HFF-Myc (cell line): Measurements from ENCODE around the gene TANGO6.
A peak's percentile ranks its signal among the peaks of the same experiment; 100 is the strongest.

Experiments
- DNase-seq: peaks from one replicate; pipeline ENCODE4 v3.0.0-alpha.2; 2011; ENCODE audit warnings: low read depth; ENCODE audit errors: extremely low read depth
- H3K4me3 ChIP-seq: replicated peaks from 2 replicates; pipeline ENCODE4 v1.5.1; 2011; ENCODE audit warnings: low read depth, mild to moderate bottlenecking, control low read depth, low read length
- TF ChIP-seq, protein P1 (sequence below): IDR thresholded peaks from 2 replicates; pipeline ENCODE4 v1.5.1; 2012; ENCODE audit warnings: mild to moderate bottlenecking, low read depth, low read length, control low read depth; ENCODE audit errors: missing control alignments

Gene TANGO6

GRCh38 chr16:69100071-69100691 is 256.9 kb downstream of the TANGO6 start:
- TF ChIP-seq, protein P1, sequence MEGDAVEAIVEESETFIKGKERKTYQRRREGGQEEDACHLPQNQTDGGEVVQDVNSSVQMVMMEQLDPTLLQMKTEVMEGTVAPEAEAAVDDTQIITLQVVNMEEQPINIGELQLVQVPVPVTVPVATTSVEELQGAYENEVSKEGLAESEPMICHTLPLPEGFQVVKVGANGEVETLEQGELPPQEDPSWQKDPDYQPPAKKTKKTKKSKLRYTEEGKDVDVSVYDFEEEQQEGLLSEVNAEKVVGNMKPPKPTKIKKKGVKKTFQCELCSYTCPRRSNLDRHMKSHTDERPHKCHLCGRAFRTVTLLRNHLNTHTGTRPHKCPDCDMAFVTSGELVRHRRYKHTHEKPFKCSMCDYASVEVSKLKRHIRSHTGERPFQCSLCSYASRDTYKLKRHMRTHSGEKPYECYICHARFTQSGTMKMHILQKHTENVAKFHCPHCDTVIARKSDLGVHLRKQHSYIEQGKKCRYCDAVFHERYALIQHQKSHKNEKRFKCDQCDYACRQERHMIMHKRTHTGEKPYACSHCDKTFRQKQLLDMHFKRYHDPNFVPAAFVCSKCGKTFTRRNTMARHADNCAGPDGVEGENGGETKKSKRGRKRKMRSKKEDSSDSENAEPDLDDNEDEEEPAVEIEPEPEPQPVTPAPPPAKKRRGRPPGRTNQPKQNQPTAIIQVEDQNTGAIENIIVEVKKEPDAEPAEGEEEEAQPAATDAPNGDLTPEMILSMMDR: no peak
- no peak for DNase-seq
- no peak overlapping the region for H3K4me3 ChIP-seq

DNA sequence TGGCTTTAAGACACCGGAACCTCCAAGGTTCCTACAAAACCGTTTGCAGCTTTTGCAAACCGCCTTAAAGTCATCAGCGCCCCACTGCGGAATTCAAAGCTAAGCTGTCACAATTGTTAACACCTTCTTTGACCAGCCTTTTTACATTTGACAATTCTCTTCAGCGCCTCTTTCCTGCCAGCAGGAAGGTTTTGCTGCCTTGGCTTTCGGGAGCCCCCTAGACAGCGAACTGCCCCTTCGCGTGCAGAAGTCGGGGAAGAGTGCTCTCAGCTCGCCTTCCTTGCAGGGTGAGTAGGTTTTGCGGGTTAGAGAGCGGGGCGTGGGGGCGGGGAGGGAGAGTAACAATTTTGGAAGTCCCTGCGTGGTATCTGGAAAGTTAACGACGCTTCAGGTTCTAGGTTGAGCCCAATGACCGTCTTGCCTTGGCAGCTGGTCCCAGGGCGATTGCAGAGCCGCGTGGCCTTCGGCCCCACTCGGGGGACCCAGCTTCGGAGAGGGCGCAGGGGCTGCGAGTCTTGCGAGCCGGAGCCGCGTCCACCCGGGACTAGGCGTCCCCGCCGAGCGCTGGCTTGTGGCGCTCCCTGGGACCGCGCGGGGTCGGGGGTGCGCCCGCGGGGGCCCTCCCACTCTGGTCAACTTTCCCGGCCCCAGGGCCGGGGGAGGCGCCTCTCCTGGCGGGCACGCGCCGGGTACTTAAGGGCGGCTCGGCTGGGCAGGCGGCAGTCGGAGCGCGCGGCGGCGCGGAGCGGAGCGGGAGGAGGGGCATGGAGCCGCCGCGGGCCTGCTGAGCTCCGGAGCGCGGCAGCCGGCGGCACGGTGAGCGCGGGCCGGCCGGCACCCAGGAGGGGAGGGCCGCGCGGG is 262.4 kb downstream of the TANGO6 start, which contains the start of gene HAS3:
Gene HAS3, plus strand, starts transcription at position 153 of the 861 bp plus-strand sequence. CDS start 3,743 bp downstream, outside the sequence.
- DNase-seq: no peak
- peak within 1 kb of the TSS; percentile 45 for H3K4me3 ChIP-seq
- TF ChIP-seq, protein P1: no peak

GRCh38 chr16:69106491-69107315 is 263.4 kb downstream of the TANGO6 start:
- TF ChIP-seq, protein P1: no peak
- no peak for DNase-seq
- peak overlapping the region; percentile 43 for H3K4me3 ChIP-seq

DNA sequence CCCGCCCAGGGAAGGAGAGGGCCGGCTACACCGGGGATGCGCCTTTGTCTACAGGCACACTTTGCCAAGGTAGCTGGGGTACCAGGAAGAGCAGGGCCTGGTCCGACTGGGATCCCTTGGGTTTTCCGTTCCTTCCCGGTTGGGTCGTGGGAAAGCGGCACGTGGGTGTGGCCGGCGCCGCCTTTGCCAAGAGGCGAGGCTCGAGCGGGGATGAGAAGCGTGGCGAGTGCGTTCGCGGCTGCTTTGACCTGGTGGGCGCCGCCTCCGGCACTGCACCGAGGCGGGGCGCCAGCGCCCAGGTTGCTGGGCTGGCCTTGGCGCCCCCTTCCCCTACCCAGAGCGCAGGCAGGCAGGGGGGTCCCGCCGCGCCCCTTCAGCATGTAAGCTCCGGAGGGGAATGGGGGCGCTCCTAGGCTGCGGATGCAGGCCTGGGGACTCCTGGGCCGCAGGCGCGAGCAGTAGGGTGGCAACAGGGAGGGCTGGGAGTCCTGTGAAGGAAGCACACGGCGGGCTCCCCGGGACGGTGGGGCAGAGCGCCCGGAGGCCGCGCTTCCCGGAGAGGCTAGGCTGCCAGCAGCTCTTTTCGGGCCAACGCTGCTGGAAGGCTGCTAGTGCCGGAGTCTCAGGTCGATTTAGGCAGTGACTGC is 264.1 kb downstream of the TANGO6 start:
- DNase-seq: no peak
- TF ChIP-seq, protein P1: no peak
- H3K4me3 ChIP-seq: no peak overlapping the region

- TF ChIP-seq, protein P1: no peak
- DNase-seq: no peak
- H3K4me3 ChIP-seq: no peak overlapping the region
Measured at GRCh38 chr16:69108064-69108904, 265.0 kb downstream of the TANGO6 start.
